Upper lobe of left lung (tissue), 4 donors: Measurements from ENCODE around the gene ZNF697.

Experiments used
- EP300 ChIP-seq, 4 donors: sonication (generic); formaldehyde crosslinking; IDR thresholded peaks; one replicate each; pipeline ENCODE4 v1.5.1; 2017; ENCODE audit warnings: antibody characterized with exemption in 4 of 4, control low read depth in 2 of 4
- POLR2AphosphoS5 ChIP-seq, 2 donors: sonication (generic); formaldehyde crosslinking; IDR thresholded peaks; one replicate each; pipeline ENCODE4 v1.5.1; 2017; ENCODE audit warnings: antibody characterized with exemption in 2 of 2
- TF ChIP-seq, protein P1 (sequence below), 6 experiments: fragments of 450-650 bp in 4 of 6; fragments of 200-600 bp in 2 of 6; sonication (generic) in 2 of 6; IDR thresholded peaks; one replicate each; pipeline ENCODE4 v1.5.1; 2016 to 2019; ENCODE audit warnings: antibody characterized with exemption in 6 of 6

DNA sequence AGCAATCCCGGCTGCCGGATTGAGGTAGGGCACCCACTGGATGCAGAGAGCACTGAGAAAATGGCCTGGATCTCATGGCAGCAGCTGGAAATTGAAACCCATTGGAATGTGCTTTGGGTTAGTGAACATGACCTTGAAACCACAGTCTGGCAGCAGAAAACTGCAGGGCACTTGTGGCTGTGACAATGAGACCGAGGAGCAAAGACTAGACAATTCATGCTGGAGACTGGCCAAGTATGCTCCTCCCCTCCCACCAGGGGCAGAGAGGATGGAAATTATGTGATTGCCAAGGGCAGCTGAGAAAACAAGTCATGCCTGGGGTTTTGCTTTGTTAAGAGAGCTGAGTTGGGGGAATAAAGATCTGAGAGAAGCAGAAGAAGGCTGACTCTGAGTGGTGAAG lies 60.7 kb downstream of the ZNF697 start:
- TF ChIP-seq, protein P1, sequence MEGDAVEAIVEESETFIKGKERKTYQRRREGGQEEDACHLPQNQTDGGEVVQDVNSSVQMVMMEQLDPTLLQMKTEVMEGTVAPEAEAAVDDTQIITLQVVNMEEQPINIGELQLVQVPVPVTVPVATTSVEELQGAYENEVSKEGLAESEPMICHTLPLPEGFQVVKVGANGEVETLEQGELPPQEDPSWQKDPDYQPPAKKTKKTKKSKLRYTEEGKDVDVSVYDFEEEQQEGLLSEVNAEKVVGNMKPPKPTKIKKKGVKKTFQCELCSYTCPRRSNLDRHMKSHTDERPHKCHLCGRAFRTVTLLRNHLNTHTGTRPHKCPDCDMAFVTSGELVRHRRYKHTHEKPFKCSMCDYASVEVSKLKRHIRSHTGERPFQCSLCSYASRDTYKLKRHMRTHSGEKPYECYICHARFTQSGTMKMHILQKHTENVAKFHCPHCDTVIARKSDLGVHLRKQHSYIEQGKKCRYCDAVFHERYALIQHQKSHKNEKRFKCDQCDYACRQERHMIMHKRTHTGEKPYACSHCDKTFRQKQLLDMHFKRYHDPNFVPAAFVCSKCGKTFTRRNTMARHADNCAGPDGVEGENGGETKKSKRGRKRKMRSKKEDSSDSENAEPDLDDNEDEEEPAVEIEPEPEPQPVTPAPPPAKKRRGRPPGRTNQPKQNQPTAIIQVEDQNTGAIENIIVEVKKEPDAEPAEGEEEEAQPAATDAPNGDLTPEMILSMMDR (IDR thresholded peaks at IDR 0.05): no peak
- TF ChIP-seq EP300 (IDR thresholded peaks at IDR 0.05) (no peak), POLR2AphosphoS5 (IDR thresholded peaks at IDR 0.05) (no peak)
